Omental fat pad (tissue), 4 donors: ENCODE measurements around the gene NLRP9. TPM values are rescaled to one million over a fixed set of nuclear protein-coding genes. Genes with fewer than 3 reads are reported as not detected.
"Not testable (repeated sequence)": the region's sequence is repeated elsewhere in the genome, so short reads cannot be mapped to it uniquely, and the experiment has no call there.

Experiments used
- ATAC-seq: fragments of 150-250 bp; one replicate; pipeline ENCODE4 v1.9.1; 2016; ENCODE audit warnings: mild to moderate bottlenecking, moderate library complexity; ENCODE audit not compliant: low FRiP score
- DNase-seq: peaks from one replicate; pipeline ENCODE4 v3.0.0-alpha.2; 2019; ENCODE audit warnings: low spot score
- CTCF ChIP-seq, 3 donors: fragments of 450-650 bp; IDR thresholded peaks; one replicate each; pipeline ENCODE4 v1.5.1; 2016 to 2017; ENCODE audit warnings: antibody characterized with exemption in 3 of 3, mild to moderate bottlenecking in 3 of 3, moderate library complexity in 2 of 3
- total RNA-seq, 4 donors: library from RNA; depleted of rRNA; stranded (reverse); fragments of >200 nt; gene quantifications; one replicate each; pipeline ENCODE4 v1.1.0, GENCODE V29; 2016

The NLRP9 gene
- total RNA-seq, 4 donors from 2014 or later: not detected

DNA sequence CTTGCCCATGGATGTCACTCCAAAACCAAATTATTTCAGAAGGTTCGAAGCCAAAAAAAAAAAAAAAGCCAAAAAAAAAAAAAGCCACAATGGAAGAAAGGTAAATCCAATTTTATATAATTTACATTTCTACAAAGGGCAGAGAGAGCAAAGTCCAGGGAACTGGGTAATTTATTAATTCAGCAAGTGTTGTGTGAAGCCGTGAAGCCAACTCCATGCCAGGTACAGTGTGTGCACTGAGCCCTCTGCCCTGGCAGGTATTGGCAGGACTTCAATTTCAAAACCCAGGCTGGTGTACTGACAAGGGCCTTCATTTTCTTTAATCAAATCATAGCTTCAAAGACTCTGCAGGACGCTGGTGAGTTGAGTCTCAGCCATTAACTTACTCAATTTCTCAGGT lies 15.2 kb upstream of the NLRP9 start:
- ATAC-seq (no peak), DNase-seq (no peak)
- no peak for TF ChIP-seq CTCF (IDR thresholded peaks at IDR 0.05)

DNA sequence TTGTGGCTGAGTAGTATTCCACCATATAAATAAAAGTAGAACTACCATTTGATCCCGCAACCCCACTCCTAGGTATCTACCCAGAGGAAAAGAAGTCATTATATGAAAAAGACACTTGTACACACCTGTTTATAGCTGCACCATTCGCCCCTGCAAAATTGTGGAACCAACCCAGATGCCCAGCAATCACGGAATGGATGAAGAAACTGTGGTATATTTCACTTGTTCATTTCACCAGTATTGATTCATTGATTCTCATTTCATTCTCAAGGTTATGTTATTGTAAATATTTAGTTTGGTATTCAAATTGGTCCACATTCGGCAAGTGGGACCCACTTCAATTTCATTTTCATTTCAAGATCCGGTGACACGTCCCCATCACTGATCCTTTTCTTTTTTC lies 12.5 kb upstream of the NLRP9 start:
- no peak for ATAC-seq
- no peak for DNase-seq
- no peak for TF ChIP-seq CTCF (IDR thresholded peaks at IDR 0.05)

GRCh38 chr19:55730378-55730777 lies 7.8 kb downstream of the NLRP9 start:
- DNase-seq, ATAC-seq: not testable (repeated sequence)

DNA sequence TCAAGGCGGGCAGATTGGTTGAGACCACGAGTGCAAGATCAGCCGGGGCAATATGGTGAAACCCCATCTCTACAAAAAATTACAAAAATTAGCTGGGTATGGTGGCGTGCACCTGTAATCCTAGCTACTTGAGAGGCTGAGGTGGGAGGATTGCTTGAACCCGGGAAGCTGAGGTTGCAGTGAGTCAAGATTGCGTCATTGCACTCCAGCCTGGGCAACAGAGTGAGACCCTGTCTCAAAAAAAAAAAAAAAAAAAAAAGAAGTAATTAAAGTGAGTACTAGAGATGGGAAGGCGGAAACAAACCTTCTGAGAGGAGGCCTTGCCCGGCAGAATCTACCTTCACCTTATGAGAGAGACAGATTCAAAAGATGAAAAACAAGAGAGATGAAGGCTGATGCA lies 14.7 kb downstream of the NLRP9 start:
- DNase-seq: no peak
- TF ChIP-seq CTCF (IDR thresholded peaks at IDR 0.05): no peak
- ATAC-seq: no peak

DNA sequence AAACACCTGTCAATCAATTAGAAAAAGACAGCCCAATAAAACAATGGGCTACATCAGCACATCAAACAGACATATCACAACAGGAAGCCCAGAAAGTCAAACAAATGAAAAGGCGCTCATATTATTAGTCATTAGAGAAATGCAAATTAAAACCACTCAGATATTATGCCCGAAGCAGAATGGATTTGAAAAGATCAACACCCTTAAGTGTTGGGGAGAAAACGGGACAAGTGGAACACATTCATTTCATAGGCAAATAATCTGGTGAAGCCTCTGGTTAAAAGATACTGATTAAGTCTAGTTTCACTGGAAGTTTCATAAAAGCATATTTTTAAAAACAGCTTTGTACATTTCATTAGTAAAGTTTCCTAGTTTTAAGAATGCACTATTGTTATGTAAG lies 17.4 kb downstream of the NLRP9 start:
- no peak for DNase-seq

DNA sequence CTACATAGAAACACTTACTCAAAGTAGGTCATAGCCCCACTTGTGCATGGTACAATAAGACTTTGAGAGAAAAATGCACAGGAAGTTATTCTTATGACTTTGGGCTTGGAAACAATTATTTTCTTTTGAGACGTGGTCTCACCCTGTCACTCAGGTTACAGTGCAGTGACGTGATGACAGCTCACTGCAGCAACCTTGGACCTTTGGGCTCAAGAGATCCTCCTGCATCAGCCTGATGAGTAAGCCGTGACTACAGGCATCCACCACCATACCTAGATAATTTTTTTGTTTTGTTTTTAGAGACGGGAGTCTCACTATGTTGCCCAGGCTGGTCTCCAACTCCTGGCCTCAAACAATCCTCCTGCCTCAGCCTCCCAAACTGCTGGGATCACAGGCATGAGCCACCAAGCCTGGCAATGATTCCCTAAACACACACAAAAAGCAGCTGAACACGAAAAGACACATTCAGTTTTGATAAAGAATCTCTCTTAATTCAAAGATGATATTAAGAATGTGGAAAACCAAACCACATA lies 17.9 kb downstream of the NLRP9 start:
- TF ChIP-seq CTCF (IDR thresholded peaks at IDR 0.05): no peak
- ATAC-seq (no peak), DNase-seq (no peak)

More for the DNA sequence above, 17.4 kb downstream of the NLRP9 start:
- ATAC-seq: no peak
- TF ChIP-seq CTCF (IDR thresholded peaks at IDR 0.05): no peak

DNA sequence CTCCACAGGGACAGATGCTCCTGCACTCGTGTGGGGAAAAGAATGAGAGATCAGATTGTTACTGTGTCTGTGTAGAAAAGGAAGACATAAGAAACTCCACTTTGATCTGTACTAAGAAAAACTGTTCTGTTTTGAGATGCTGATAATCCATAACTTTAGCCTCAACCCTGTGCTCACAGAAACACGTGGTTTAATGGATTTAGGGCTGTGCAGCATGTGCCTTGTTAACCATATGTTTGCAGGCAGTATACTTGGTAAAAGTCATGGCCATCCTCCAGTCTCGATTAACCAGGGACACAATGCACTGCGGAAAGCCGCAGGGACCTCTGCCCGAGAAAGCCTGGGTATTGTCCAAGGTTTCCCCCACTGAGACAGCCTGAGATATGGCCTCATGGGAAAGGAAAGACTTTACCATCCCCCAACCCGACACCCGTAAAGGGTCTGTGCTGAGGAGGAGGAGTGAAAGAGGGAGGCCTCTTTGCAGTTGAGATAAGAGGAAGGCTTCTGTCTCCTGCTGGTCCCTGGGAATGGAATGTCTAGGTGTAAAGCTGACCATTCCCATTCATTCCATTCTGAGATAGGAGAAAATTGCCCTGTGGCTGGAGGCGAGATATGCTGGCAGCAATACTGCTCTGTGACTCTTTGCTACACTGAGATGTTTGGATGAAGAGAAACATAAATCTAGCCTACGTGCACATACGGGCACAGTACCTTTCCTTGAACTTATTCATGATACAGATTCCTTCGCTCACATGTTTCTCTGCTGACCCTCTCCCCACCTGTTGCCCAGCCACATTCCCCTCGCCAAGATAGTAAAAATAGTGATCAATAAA lies 20.1 kb downstream of the NLRP9 start:
- DNase-seq, ATAC-seq: not testable (repeated sequence)

DNA sequence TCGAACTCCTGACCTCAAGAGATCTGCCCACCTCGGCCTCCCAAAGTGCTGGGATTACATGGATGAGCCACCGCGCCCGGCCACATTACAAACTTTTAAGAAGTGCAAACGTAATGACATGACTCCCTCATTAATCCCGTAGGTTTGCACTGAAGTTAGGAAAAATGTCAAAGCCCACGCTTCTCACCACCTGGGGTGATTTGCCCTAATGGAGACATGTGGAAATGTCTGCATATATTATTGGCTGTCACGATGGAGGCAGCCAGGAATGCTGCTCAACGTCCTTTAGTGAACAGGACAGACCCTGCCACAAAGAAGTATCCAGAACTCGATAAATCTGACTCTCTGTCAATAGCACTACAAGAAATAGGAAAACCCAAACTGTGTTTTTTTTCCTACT lies 21.0 kb downstream of the NLRP9 start:
- no peak for ATAC-seq
- TF ChIP-seq CTCF (IDR thresholded peaks at IDR 0.05): no peak
- no peak for DNase-seq
